Mesendoderm (in vitro differentiated cells): Measurements from ENCODE around the gene FGD5.

ENCODE experiments used
- DNase-seq: peaks from one replicate; pipeline ENCODE4 v3.0.0; 2013
- H2AK5ac ChIP-seq: 2 replicates; pipeline ENCODE4 v1.6.1; 2013; ENCODE audit warnings: low read length, inconsistent platforms
- H2BK120ac ChIP-seq: 2 replicates; pipeline ENCODE4 v1.6.1; 2013; ENCODE audit warnings: low read depth, mild to moderate bottlenecking, low read length, moderate library complexity, mixed read lengths
- H2BK15ac ChIP-seq: replicated peaks from 2 replicates; pipeline ENCODE4 v1.6.1; 2013; ENCODE audit warnings: low read depth, mild to moderate bottlenecking, moderate library complexity
- H2BK5ac ChIP-seq: 2 replicates; pipeline ENCODE4 v1.6.1; 2013; ENCODE audit warnings: low read length, inconsistent platforms
- H3K18ac ChIP-seq: 2 replicates; pipeline ENCODE4 v1.6.1; 2013; ENCODE audit warnings: mild to moderate bottlenecking, low read length, mixed read lengths
- H3K23ac ChIP-seq: one replicate; pipeline ENCODE4 v1.6.1; 2013; ENCODE audit warnings: low read length
- H3K27ac ChIP-seq: 2 replicates; pipeline ENCODE4 v1.5.1; 2013; ENCODE audit warnings: low read depth, mild to moderate bottlenecking, inconsistent platforms, low read length, moderate library complexity
- H3K27me3 ChIP-seq: 2 replicates; pipeline ENCODE4 v1.6.1; 2013; ENCODE audit warnings: low read length, control low read depth, mild to moderate bottlenecking, inconsistent platforms; ENCODE audit not compliant: insufficient read depth, poor library complexity
- H3K36me3 ChIP-seq: 2 replicates; pipeline ENCODE4 v1.6.1; 2013; ENCODE audit warnings: low read length, inconsistent platforms; ENCODE audit not compliant: control insufficient read depth, insufficient read depth
- H3K4ac ChIP-seq: one replicate; pipeline ENCODE4 v1.6.1; 2013; ENCODE audit warnings: low read depth, mild to moderate bottlenecking, low read length, moderate library complexity
- H3K4me1 ChIP-seq: 2 replicates; pipeline ENCODE4 v1.6.1; 2013; ENCODE audit warnings: low read depth, low read length, inconsistent platforms; ENCODE audit not compliant: control insufficient read depth
- H3K4me2 ChIP-seq: 2 replicates; pipeline ENCODE4 v1.6.1; 2013; ENCODE audit warnings: low read length
- H3K4me3 ChIP-seq: 2 replicates; pipeline ENCODE4 v1.5.1; 2013; ENCODE audit warnings: mild to moderate bottlenecking, low read length
- H3K56ac ChIP-seq: one replicate; pipeline ENCODE4 v1.6.1; 2013; ENCODE audit warnings: low read length
- H3K79me1 ChIP-seq: 2 replicates; pipeline ENCODE4 v1.6.1; 2013; ENCODE audit warnings: low read length, inconsistent platforms
- H3K79me2 ChIP-seq: 2 replicates; pipeline ENCODE4 v1.6.1; 2013; ENCODE audit warnings: mild to moderate bottlenecking, low read length; ENCODE audit not compliant: control insufficient read depth, insufficient read depth
- H3K9ac ChIP-seq: 2 replicates; pipeline ENCODE4 v1.6.1; 2013; ENCODE audit warnings: low read length, inconsistent platforms
- H4K5ac ChIP-seq: one replicate; pipeline ENCODE4 v1.6.1; 2013; ENCODE audit warnings: low read length
- H4K8ac ChIP-seq: one replicate; pipeline ENCODE4 v1.6.1; 2013; ENCODE audit warnings: low read depth, mild to moderate bottlenecking, control low read depth, low read length, moderate library complexity
- WGBS: extraction: QIAGEN DNeasy Blood & Tissue Kit; methylation state at CpG from one replicate; pipeline ENCODE4 v1.1.7; 2013; ENCODE audit warnings: low lambda C conversion rate, missing lambda C conversion rate; ENCODE audit not compliant: insufficient coverage; ENCODE audit errors: extremely low coverage; 5-methylcytosine and 5-hydroxymethylcytosine counted together

FGD5 gene

GRCh38 chr3:14824646-14825045, 5.9 kb downstream of the FGD5 start:
- no peak overlapping the region for H3K4ac ChIP-seq
- H3K4me2 ChIP-seq: no peak overlapping the region
- no peaks in the 10 kb centered on the region for H3K27me3 ChIP-seq
- no peak overlapping the region for H3K9ac ChIP-seq
- H4K5ac ChIP-seq: no peak overlapping the region
- no peak overlapping the region for H2BK5ac ChIP-seq
- H3K27ac ChIP-seq: no peak overlapping the region
- H3K79me2 ChIP-seq: no peaks in the 10 kb centered on the region
- no peak overlapping the region for H4K8ac ChIP-seq
- H2BK15ac ChIP-seq: no peak overlapping the region
- H3K18ac ChIP-seq: no peak overlapping the region
- peaks cover 16% of the 10 kb centered on the region for H3K4me1 ChIP-seq
- no peak for DNase-seq
- no peak overlapping the region for H3K23ac ChIP-seq
- WGBS: no CpG with 5 or more reads among the region's 2 CpGs
- no peak overlapping the region for H2BK120ac ChIP-seq
- no peak overlapping the region for H3K4me3 ChIP-seq
- no peaks in the 10 kb centered on the region for H3K79me1 ChIP-seq
- H2AK5ac ChIP-seq: no peak overlapping the region
- no peaks in the 10 kb centered on the region for H3K36me3 ChIP-seq
- no peak overlapping the region for H3K56ac ChIP-seq

GRCh38 chr3:14826069-14826468, 7.3 kb downstream of the FGD5 start:
- no peak for DNase-seq
- Histone ChIP-seq H2BK120ac (no peak overlapping the region), H3K56ac (no peak overlapping the region), H3K36me3 (no peaks in the 10 kb centered on the region), H3K4me2 (no peak overlapping the region), H4K5ac (no peak overlapping the region), H3K4ac (no peak overlapping the region), H2AK5ac (no peak overlapping the region), H3K27me3 (no peaks in the 10 kb centered on the region), H4K8ac (no peak overlapping the region), H2BK15ac (no peak overlapping the region), H3K4me1 (peaks cover 21% of the 10 kb centered on the region), H3K79me2 (no peaks in the 10 kb centered on the region), H3K18ac (no peak overlapping the region), H3K27ac (no peak overlapping the region), H3K23ac (no peak overlapping the region), H2BK5ac (no peak overlapping the region), H3K9ac (no peak overlapping the region), H3K4me3 (no peak overlapping the region), H3K79me1 (no peaks in the 10 kb centered on the region)
- no CpG with 5 or more reads among the region's 4 CpGs for WGBS

GRCh38 chr3:14827776-14828175, 9.0 kb downstream of the FGD5 start:
- no peak for DNase-seq
- H3K79me1 ChIP-seq: no peaks in the 10 kb centered on the region

GRCh38 chr3:14829811-14830210, 11.0 kb downstream of the FGD5 start:
- Histone ChIP-seq H3K56ac (no peak overlapping the region), H2BK15ac (no peak overlapping the region), H2BK120ac (no peak overlapping the region), H3K27ac (no peak overlapping the region), H4K5ac (no peak overlapping the region), H3K9ac (no peak overlapping the region), H3K4me3 (no peak overlapping the region), H3K4ac (no peak overlapping the region), H2BK5ac (no peak overlapping the region), H4K8ac (no peak overlapping the region), H3K4me2 (no peak overlapping the region), H3K23ac (no peak overlapping the region), H3K4me1 (peaks cover 15% of the 10 kb centered on the region), H2AK5ac (no peak overlapping the region), H3K79me2 (no peaks in the 10 kb centered on the region), H3K36me3 (no peaks in the 10 kb centered on the region), H3K27me3 (no peaks in the 10 kb centered on the region), H3K18ac (no peak overlapping the region), H3K79me1 (no peaks in the 10 kb centered on the region)
- no CpG with 5 or more reads among the region's 5 CpGs for WGBS
- DNase-seq: peak; percentile 71

More at GRCh38 chr3:14827776-14828175, 9.0 kb downstream of the FGD5 start:
- H3K56ac ChIP-seq: no peak overlapping the region
- no peak overlapping the region for H3K18ac ChIP-seq
- no peak overlapping the region for H3K4me2 ChIP-seq
- no peak overlapping the region for H3K9ac ChIP-seq
- H3K79me2 ChIP-seq: no peaks in the 10 kb centered on the region
- no peak overlapping the region for H2BK5ac ChIP-seq
- H3K4me1 ChIP-seq: peaks cover 18% of the 10 kb centered on the region
- no peak overlapping the region for H2AK5ac ChIP-seq
- no peaks in the 10 kb centered on the region for H3K27me3 ChIP-seq
- H3K23ac ChIP-seq: no peak overlapping the region
- WGBS: no CpG with 5 or more reads among the region's 8 CpGs
- no peak overlapping the region for H4K8ac ChIP-seq
- H3K27ac ChIP-seq: no peak overlapping the region
- H2BK15ac ChIP-seq: no peak overlapping the region
- no peak overlapping the region for H3K4ac ChIP-seq
- H3K4me3 ChIP-seq: no peak overlapping the region
- H3K36me3 ChIP-seq: no peaks in the 10 kb centered on the region
- no peak overlapping the region for H4K5ac ChIP-seq
- no peak overlapping the region for H2BK120ac ChIP-seq

- H3K36me3 ChIP-seq: no peaks in the 10 kb centered on the region
- peaks cover 20% of the 10 kb centered on the region for H3K4me1 ChIP-seq
- no peak overlapping the region for H3K4me3 ChIP-seq
- no peak overlapping the region for H3K18ac ChIP-seq
- H3K4ac ChIP-seq: no peak overlapping the region
- H3K27ac ChIP-seq: no peak overlapping the region
- no peak overlapping the region for H4K5ac ChIP-seq
- H3K4me2 ChIP-seq: no peak overlapping the region
- no peak overlapping the region for H2AK5ac ChIP-seq
- no peak overlapping the region for H2BK120ac ChIP-seq
- H2BK15ac ChIP-seq: no peak overlapping the region
- H3K27me3 ChIP-seq: no peaks in the 10 kb centered on the region
- no peaks in the 10 kb centered on the region for H3K79me2 ChIP-seq
- H3K56ac ChIP-seq: no peak overlapping the region
- no peak overlapping the region for H2BK5ac ChIP-seq
- no peak overlapping the region for H3K23ac ChIP-seq
- H3K9ac ChIP-seq: no peak overlapping the region
- WGBS: no CpG with 5 or more reads among the region's 8 CpGs
- no peak for DNase-seq
- H4K8ac ChIP-seq: no peak overlapping the region
- H3K79me1 ChIP-seq: no peaks in the 10 kb centered on the region
Measured at GRCh38 chr3:14831916-14832450, 13.2 kb downstream of the FGD5 start.
